ENCODE results near the gene NFIC.
A peak's percentile ranks its signal among the peaks of the same experiment; 100 is the strongest.

The NFIC gene

GRCh38 chr19:3353493-3353892, 12.9 kb upstream of the NFIC start:
- in situ Hi-C loops (cut with HindIII; ENCODE audit: low pct_ligation_motif_present, low pct_unique_long_range_greater_than_20kb, low sequenced_read_pairs): no loop called here
- no peak for DNase-seq

GRCh38 chr19:3356805-3357204, 9.6 kb upstream of the NFIC start:
- in situ Hi-C loops (cut with HindIII; ENCODE audit: low pct_ligation_motif_present, low pct_unique_long_range_greater_than_20kb, low sequenced_read_pairs): no loop called here
- DNase-seq: no peak

GRCh38 chr19:3357271-3357991, 9.0 kb upstream of the NFIC start:
- in situ Hi-C loops (cut with HindIII; ENCODE audit: low pct_ligation_motif_present, low pct_unique_long_range_greater_than_20kb, low sequenced_read_pairs): no loop called here
- DNase-seq: no peak

- DNase-seq: no peak
- in situ Hi-C loops (cut with HindIII; ENCODE audit: low pct_ligation_motif_present, low pct_unique_long_range_greater_than_20kb, low sequenced_read_pairs): no loop called here
These were observed 8.2 kb upstream of the NFIC start for GRCh38 chr19:3357992-3358688.

- in situ Hi-C loops (cut with HindIII; ENCODE audit: low pct_ligation_motif_present, low pct_unique_long_range_greater_than_20kb, low sequenced_read_pairs): no loop called here
These were observed 7.7 kb upstream of the NFIC start for GRCh38 chr19:3358689-3359014.

GRCh38 chr19:3359015-3359918, 7.1 kb upstream of the NFIC start:
- in situ Hi-C loops (cut with HindIII; ENCODE audit: low pct_ligation_motif_present, low pct_unique_long_range_greater_than_20kb, low sequenced_read_pairs): no loop called here
- DNase-seq: peak; percentile 46

More at GRCh38 chr19:3358689-3359014, 7.7 kb upstream of the NFIC start:
- no peak for DNase-seq

- in situ Hi-C loops (cut with HindIII; ENCODE audit: low pct_ligation_motif_present, low pct_unique_long_range_greater_than_20kb, low sequenced_read_pairs): no loop called here
- DNase-seq: peak; percentile 39
These were observed 6.4 kb upstream of the NFIC start for GRCh38 chr19:3359919-3360420.

- peak; percentile 33 for DNase-seq
- in situ Hi-C loops (cut with HindIII; ENCODE audit: low pct_ligation_motif_present, low pct_unique_long_range_greater_than_20kb, low sequenced_read_pairs): no loop called here
These were observed 5.7 kb upstream of the NFIC start for GRCh38 chr19:3360421-3361383.

- in situ Hi-C loops (cut with HindIII; ENCODE audit: low pct_ligation_motif_present, low pct_unique_long_range_greater_than_20kb, low sequenced_read_pairs): no loop called here
- DNase-seq: no peak
These were observed 4.8 kb upstream of the NFIC start for GRCh38 chr19:3361384-3362216.

GRCh38 chr19:3362217-3362906, 4.0 kb upstream of the NFIC start:
- no peak for DNase-seq
- in situ Hi-C loops (cut with HindIII; ENCODE audit: low pct_ligation_motif_present, low pct_unique_long_range_greater_than_20kb, low sequenced_read_pairs): no loop called here

GRCh38 chr19:3363841-3364500, 2.4 kb upstream of the NFIC start:
- DNase-seq: no peak
- in situ Hi-C loops (cut with HindIII; ENCODE audit: low pct_ligation_motif_present, low pct_unique_long_range_greater_than_20kb, low sequenced_read_pairs): no loop called here

- in situ Hi-C loops (cut with HindIII; ENCODE audit: low pct_ligation_motif_present, low pct_unique_long_range_greater_than_20kb, low sequenced_read_pairs): no loop called here
- no peak for DNase-seq
These were observed 1.9 kb upstream of the NFIC start for GRCh38 chr19:3364501-3364858.

GRCh38 chr19:3365093-3365835, 1.1 kb upstream of the NFIC start:
- in situ Hi-C loops (cut with HindIII; ENCODE audit: low pct_ligation_motif_present, low pct_unique_long_range_greater_than_20kb, low sequenced_read_pairs): no loop called here
- no peak for DNase-seq

GRCh38 chr19:3366753-3367627, 607 bp downstream of the NFIC start:
- in situ Hi-C loops (cut with HindIII; ENCODE audit: low pct_ligation_motif_present, low pct_unique_long_range_greater_than_20kb, low sequenced_read_pairs): no loop called here
- peak; percentile 25 for DNase-seq

Data from ACHN (cell line).